GM19035 (cell line): ENCODE results near the gene KRT7.

Experiments used
- ATAC-seq: cut with Tn5 transposase; IDR thresholded peaks from one replicate; pipeline ENCODE4 v1.9.1; 2021; ENCODE audit not compliant: unreplicated experiment

Gene KRT7

GRCh38 chr12:52232674-52233461, at the start of gene KRT7:
Gene KRT7, plus strand, starts transcription at chr12:52233243. Its CDS starts 54 bp downstream, at chr12:52233297.
- no peak for ATAC-seq

GRCh38 chr12:52183544-52183910, 49.5 kb upstream of the KRT7 start:
- no peak for ATAC-seq

- no peak for ATAC-seq
Measured at GRCh38 chr12:52183971-52184370, 49.1 kb upstream of the KRT7 start.

- ATAC-seq = no peak
Measured at GRCh38 chr12:52184813-52185212, 48.2 kb upstream of the KRT7 start.

- ATAC-seq = no peak
Measured at GRCh38 chr12:52185400-52185967, 47.6 kb upstream of the KRT7 start.

- ATAC-seq = no peak
Measured at GRCh38 chr12:52186118-52186840, 46.8 kb upstream of the KRT7 start.

- ATAC-seq = no peak
Measured at GRCh38 chr12:52187206-52187605, 45.8 kb upstream of the KRT7 start.

GRCh38 chr12:52187640-52188039, 45.4 kb upstream of the KRT7 start:
- no peak for ATAC-seq

GRCh38 chr12:52188658-52189057, 44.4 kb upstream of the KRT7 start:
- ATAC-seq = no peak

- no peak for ATAC-seq
Measured at GRCh38 chr12:52189376-52190174, 43.5 kb upstream of the KRT7 start.

- ATAC-seq = no peak
Measured at GRCh38 chr12:52190860-52191729, 41.9 kb upstream of the KRT7 start.

- no peak for ATAC-seq
Measured at GRCh38 chr12:52191841-52192791, 40.9 kb upstream of the KRT7 start, which contains the start of gene KRT80. Gene KRT80, minus strand, starts transcription at chr12:52192014. Its CDS starts 112 bp downstream, at chr12:52191902.

GRCh38 chr12:52193532-52193931, 39.5 kb upstream of the KRT7 start:
- ATAC-seq = no peak

GRCh38 chr12:52193991-52194390, 39.1 kb upstream of the KRT7 start:
- no peak for ATAC-seq

- no peak for ATAC-seq
Measured at GRCh38 chr12:52195065-52195730, 37.8 kb upstream of the KRT7 start.

- no peak for ATAC-seq
Measured at GRCh38 chr12:52197371-52198231, 35.4 kb upstream of the KRT7 start.

- no peak for ATAC-seq
Measured at GRCh38 chr12:52198454-52199215, 34.4 kb upstream of the KRT7 start.
